Measurements from ENCODE around the gene MS4A6A.

The MS4A6A gene

DNA sequence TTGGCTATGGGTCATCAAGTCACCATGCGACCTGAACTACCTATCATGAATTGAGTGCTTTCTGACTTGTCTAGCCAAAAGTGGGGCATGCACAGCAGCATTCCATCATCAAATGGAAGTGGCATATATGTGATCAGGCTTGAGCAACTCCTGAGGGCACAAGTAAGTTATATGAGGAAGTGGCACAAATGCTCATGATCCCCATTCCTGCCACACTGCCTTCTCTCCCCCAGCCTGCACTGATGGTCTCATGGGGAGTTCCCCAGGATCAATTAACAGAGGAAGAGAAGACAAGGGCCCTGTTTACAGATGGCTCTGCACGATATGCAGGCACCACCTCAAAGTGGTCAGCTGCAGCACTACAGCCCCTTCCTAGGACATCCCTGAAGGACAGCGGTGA lies 38.3 kb upstream of the MS4A6A start:
- no peaks in the 10 kb centered on the region for H3K79me2 ChIP-seq (ENCODE audit: insufficient read depth, low read depth)
- H3K4me1 ChIP-seq (ENCODE audit: low read depth, poor library complexity, severe bottlenecking) = no peaks in the 10 kb centered on the region
- H2AFZ ChIP-seq (ENCODE audit: low read depth) = no peak overlapping the region
- H3K27me3 ChIP-seq (ENCODE audit: insufficient read depth, low read depth) = no peaks in the 10 kb centered on the region
- TF ChIP-seq, protein P1, sequence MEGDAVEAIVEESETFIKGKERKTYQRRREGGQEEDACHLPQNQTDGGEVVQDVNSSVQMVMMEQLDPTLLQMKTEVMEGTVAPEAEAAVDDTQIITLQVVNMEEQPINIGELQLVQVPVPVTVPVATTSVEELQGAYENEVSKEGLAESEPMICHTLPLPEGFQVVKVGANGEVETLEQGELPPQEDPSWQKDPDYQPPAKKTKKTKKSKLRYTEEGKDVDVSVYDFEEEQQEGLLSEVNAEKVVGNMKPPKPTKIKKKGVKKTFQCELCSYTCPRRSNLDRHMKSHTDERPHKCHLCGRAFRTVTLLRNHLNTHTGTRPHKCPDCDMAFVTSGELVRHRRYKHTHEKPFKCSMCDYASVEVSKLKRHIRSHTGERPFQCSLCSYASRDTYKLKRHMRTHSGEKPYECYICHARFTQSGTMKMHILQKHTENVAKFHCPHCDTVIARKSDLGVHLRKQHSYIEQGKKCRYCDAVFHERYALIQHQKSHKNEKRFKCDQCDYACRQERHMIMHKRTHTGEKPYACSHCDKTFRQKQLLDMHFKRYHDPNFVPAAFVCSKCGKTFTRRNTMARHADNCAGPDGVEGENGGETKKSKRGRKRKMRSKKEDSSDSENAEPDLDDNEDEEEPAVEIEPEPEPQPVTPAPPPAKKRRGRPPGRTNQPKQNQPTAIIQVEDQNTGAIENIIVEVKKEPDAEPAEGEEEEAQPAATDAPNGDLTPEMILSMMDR (conservative IDR thresholded peaks at IDR 0.05; ENCODE audit: low read depth, low read length) = no peak
- H3K36me3 ChIP-seq (ENCODE audit: insufficient read depth) = no peaks in the 10 kb centered on the region
- H3K4me2 ChIP-seq = no peak overlapping the region
- no peak overlapping the region for H3K9ac ChIP-seq
- H3K4me3 ChIP-seq (IDR thresholded peaks at IDR 0.05; ENCODE audit: insufficient read depth, low read depth, low read length) = no peak overlapping the region
- H4K20me1 ChIP-seq (ENCODE audit: insufficient read depth) = no peaks in the 10 kb centered on the region
- no peak overlapping the region for H3K27ac ChIP-seq

GRCh38 chr11:60214386-60214785 lies 31.5 kb upstream of the MS4A6A start:
- Histone ChIP-seq H3K4me3 (IDR thresholded peaks at IDR 0.05; ENCODE audit: insufficient read depth, low read depth, low read length) (no peak overlapping the region), H3K4me1 (ENCODE audit: low read depth, poor library complexity, severe bottlenecking) (no peaks in the 10 kb centered on the region), H2AFZ (ENCODE audit: low read depth) (no peak overlapping the region), H3K79me2 (ENCODE audit: insufficient read depth, low read depth) (no peaks in the 10 kb centered on the region), H3K27me3 (ENCODE audit: insufficient read depth, low read depth) (no peaks in the 10 kb centered on the region), H3K27ac (no peak overlapping the region), H3K4me2 (no peak overlapping the region), H3K9ac (no peak overlapping the region), H3K36me3 (ENCODE audit: insufficient read depth) (no peaks in the 10 kb centered on the region), H4K20me1 (ENCODE audit: insufficient read depth) (no peaks in the 10 kb centered on the region)
- TF ChIP-seq, protein P1 (conservative IDR thresholded peaks at IDR 0.05; ENCODE audit: low read depth, low read length) = no peak

DNA sequence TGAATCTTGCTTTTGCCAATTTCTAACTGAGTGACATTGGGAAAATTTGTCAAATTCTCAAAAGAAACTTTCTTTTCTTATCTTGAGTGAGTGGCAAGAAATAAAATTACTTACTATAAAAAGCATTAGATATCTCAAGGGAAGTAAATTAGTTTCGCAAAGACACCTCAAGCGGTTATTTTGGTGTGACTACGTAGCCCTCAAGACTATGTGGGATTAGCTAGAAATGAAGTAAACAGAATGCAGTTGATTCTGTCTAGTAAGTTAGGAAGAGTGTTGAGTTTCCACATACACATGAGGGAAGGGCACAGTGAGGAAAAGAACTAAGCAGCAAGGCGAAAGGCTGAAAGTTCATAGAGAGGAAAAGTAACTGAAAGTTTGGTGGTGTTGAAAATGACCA lies 28.3 kb upstream of the MS4A6A start:
- no peaks in the 10 kb centered on the region for H3K27me3 ChIP-seq (ENCODE audit: insufficient read depth, low read depth)
- H3K4me2 ChIP-seq = no peak overlapping the region
- H3K27ac ChIP-seq = no peak overlapping the region
- H2AFZ ChIP-seq (ENCODE audit: low read depth) = no peak overlapping the region
- no peaks in the 10 kb centered on the region for H3K36me3 ChIP-seq (ENCODE audit: insufficient read depth)
- H3K4me3 ChIP-seq (IDR thresholded peaks at IDR 0.05; ENCODE audit: insufficient read depth, low read depth, low read length) = no peak overlapping the region
- no peaks in the 10 kb centered on the region for H3K79me2 ChIP-seq (ENCODE audit: insufficient read depth, low read depth)
- H3K9ac ChIP-seq = no peak overlapping the region
- TF ChIP-seq, protein P1 (conservative IDR thresholded peaks at IDR 0.05; ENCODE audit: low read depth, low read length) = no peak
- no peaks in the 10 kb centered on the region for H4K20me1 ChIP-seq (ENCODE audit: insufficient read depth)
- H3K4me1 ChIP-seq (ENCODE audit: low read depth, poor library complexity, severe bottlenecking) = no peaks in the 10 kb centered on the region

- no peak overlapping the region for H3K4me3 ChIP-seq (IDR thresholded peaks at IDR 0.05; ENCODE audit: insufficient read depth, low read depth, low read length)
- H3K79me2 ChIP-seq (ENCODE audit: insufficient read depth, low read depth) = no peaks in the 10 kb centered on the region
- no peak overlapping the region for H3K9ac ChIP-seq
- H3K4me2 ChIP-seq = no peak overlapping the region
- H3K36me3 ChIP-seq (ENCODE audit: insufficient read depth) = no peaks in the 10 kb centered on the region
- H3K27ac ChIP-seq = no peak overlapping the region
- TF ChIP-seq, protein P1 (conservative IDR thresholded peaks at IDR 0.05; ENCODE audit: low read depth, low read length) = no peak
- no peak overlapping the region for H2AFZ ChIP-seq (ENCODE audit: low read depth)
- H3K4me1 ChIP-seq (ENCODE audit: low read depth, poor library complexity, severe bottlenecking) = no peaks in the 10 kb centered on the region
- H4K20me1 ChIP-seq (ENCODE audit: insufficient read depth) = no peaks in the 10 kb centered on the region
- no peaks in the 10 kb centered on the region for H3K27me3 ChIP-seq (ENCODE audit: insufficient read depth, low read depth)
Measured at GRCh38 chr11:60209977-60210376, 27.1 kb upstream of the MS4A6A start.

Measured in KMS-11 (cell line).